IPS-15b (cell line): ENCODE data around the gene SCART1.
"Not testable (repeated sequence)": the region's sequence is repeated elsewhere in the genome, so short reads cannot be mapped to it uniquely, and the experiment has no call there.

ENCODE experiments used
- H3K27me3 ChIP-seq: one replicate; pipeline ENCODE4 v1.6.1; 2013; ENCODE audit warnings: low read length; ENCODE audit not compliant: control insufficient read depth, insufficient read depth
- H3K36me3 ChIP-seq: one replicate; pipeline ENCODE4 v1.6.1; 2013; ENCODE audit warnings: low read length; ENCODE audit not compliant: control insufficient read depth, insufficient read depth
- H3K4me1 ChIP-seq: one replicate; pipeline ENCODE4 v1.6.1; 2013; ENCODE audit warnings: mild to moderate bottlenecking, low read length; ENCODE audit not compliant: control insufficient read depth, insufficient read depth
- H3K4me3 ChIP-seq: one replicate; pipeline ENCODE4 v1.5.1; 2013; ENCODE audit warnings: low read depth, low read length
- H3K9ac ChIP-seq: one replicate; pipeline ENCODE4 v1.6.1; 2013; ENCODE audit warnings: low read depth, mild to moderate bottlenecking, low read length
- H3K9me3 ChIP-seq: one replicate; pipeline ENCODE4 v1.6.1; 2013; ENCODE audit warnings: mild to moderate bottlenecking, low read length; ENCODE audit not compliant: control insufficient read depth, insufficient read depth

The SCART1 gene

GRCh38 chr10:133460208-133460769, 6.5 kb downstream of the SCART1 start:
- Histone ChIP-seq H3K9ac (no peak overlapping the region), H3K9me3 (peaks cover 12% of the 10 kb centered on the region), H3K4me1 (no peaks in the 10 kb centered on the region), H3K4me3 (no peak overlapping the region), H3K36me3 (no peaks in the 10 kb centered on the region), H3K27me3 (no peaks in the 10 kb centered on the region)

DNA sequence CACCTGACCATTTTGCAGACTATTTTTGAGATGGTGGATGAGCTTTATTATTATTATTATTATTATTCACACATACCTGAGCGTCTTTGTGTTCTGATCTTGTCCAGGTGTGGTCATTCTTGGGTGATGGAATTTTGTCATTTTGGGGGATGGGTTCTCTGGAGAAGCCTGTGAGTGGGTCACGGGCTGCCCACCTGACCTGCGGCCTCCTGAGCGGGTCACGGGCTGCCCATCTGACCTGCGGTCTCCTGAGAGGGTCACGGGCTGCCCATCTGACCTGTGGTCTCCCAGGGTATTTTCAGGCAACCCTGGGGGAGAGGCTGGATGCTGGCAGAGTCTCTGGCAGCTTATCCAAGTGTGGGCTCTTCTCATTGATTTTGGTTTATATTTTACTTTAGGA, 7.3 kb downstream of the SCART1 start:
- Histone ChIP-seq H3K4me3 (no peak overlapping the region), H3K4me1 (no peaks in the 10 kb centered on the region), H3K9ac (no peak overlapping the region), H3K27me3 (no peaks in the 10 kb centered on the region), H3K9me3 (peaks cover 12% of the 10 kb centered on the region), H3K36me3 (no peaks in the 10 kb centered on the region)

GRCh38 chr10:133461841-133462240, 8.1 kb downstream of the SCART1 start:
- Histone ChIP-seq H3K27me3 (no peaks in the 10 kb centered on the region), H3K4me1 (no peaks in the 10 kb centered on the region), H3K9ac (no peak overlapping the region), H3K36me3 (no peaks in the 10 kb centered on the region), H3K9me3 (peaks cover 20% of the 10 kb centered on the region), H3K4me3 (no peak overlapping the region)

GRCh38 chr10:133462512-133463305, 9.0 kb downstream of the SCART1 start:
- H3K36me3 ChIP-seq: no peaks in the 10 kb centered on the region
- no peaks in the 10 kb centered on the region for H3K27me3 ChIP-seq
- no peak overlapping the region for H3K9ac ChIP-seq
- no peaks in the 10 kb centered on the region for H3K4me1 ChIP-seq
- H3K4me3 ChIP-seq: no peak overlapping the region
- H3K9me3 ChIP-seq: peaks cover 23% of the 10 kb centered on the region

DNA sequence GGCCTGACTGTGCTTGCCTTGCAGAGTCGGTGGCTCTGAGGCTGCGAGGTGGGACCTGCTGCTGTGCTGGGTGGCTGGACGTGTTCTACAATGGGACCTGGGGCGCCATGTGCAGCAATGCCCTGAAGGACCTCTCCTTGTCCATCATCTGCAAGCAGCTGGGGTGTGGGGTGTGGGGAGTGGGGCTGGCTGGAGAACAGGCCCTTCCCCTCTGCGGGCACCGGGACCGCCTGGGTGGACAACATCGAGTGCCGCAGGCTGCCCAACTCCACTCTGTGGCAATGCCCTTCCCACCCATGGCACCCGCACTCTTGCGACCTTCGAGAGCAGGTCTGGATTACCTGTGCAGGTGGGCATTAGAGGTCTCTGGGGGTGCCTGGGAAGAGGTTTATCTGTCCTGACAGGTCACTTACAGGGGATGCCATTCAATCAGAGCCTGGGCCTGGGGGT, 10.9 kb downstream of the SCART1 start:
- Histone ChIP-seq H3K36me3 (no peaks in the 10 kb centered on the region), H3K4me1 (no peaks in the 10 kb centered on the region), H3K9ac (no peak overlapping the region), H3K27me3 (no peaks in the 10 kb centered on the region), H3K4me3 (no peak overlapping the region), H3K9me3 (peaks cover 20% of the 10 kb centered on the region)

DNA sequence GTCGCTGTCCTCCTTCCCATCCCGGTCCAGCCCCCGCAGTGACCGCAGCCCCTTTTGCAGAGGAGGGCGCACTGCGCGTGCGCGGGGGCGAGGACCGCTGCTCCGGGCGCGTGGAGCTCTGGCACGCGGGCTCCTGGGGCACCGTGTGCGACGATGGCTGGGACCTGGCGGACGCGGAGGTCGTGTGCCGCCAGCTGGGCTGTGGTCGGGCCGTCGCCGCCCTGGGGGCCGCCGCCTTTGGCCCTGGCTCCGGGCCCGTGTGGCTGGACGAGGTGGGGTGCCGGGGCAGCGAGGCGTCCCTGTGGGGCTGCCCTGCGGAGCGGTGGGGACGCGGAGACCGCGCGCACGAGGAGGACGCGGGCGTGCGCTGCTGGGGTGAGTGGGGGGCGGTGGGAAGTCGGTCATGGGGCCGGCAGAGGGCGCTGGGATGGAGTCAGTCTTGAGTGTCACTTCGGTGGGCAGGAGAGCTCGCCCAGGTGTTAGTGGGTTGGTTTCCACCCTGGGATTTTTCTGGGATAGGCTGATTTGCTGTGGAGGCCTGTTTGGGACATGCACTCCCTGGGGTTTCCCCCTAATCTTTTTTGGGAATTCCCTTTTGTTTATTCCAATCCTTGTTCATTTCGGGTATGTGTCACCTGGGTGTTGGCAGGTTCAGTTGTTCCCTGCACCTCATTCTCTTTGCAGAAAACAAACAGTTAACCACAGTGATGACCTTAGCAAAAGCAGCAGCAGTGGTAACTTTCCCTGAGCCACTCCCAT, 11.6 kb downstream of the SCART1 start:
- H3K9me3 ChIP-seq: peaks cover 20% of the 10 kb centered on the region
- no peak overlapping the region for H3K4me3 ChIP-seq
- no peaks in the 10 kb centered on the region for H3K4me1 ChIP-seq
- H3K36me3 ChIP-seq: no peaks in the 10 kb centered on the region
- H3K27me3 ChIP-seq: no peaks in the 10 kb centered on the region
- no peak overlapping the region for H3K9ac ChIP-seq

- Histone ChIP-seq H3K4me3 (no peak overlapping the region), H3K36me3 (no peaks in the 10 kb centered on the region), H3K9ac (no peak overlapping the region), H3K9me3 (peaks cover 23% of the 10 kb centered on the region), H3K4me1 (no peaks in the 10 kb centered on the region), H3K27me3 (no peaks in the 10 kb centered on the region)
These were observed 12.3 kb downstream of the SCART1 start for GRCh38 chr10:133465950-133466474.

DNA sequence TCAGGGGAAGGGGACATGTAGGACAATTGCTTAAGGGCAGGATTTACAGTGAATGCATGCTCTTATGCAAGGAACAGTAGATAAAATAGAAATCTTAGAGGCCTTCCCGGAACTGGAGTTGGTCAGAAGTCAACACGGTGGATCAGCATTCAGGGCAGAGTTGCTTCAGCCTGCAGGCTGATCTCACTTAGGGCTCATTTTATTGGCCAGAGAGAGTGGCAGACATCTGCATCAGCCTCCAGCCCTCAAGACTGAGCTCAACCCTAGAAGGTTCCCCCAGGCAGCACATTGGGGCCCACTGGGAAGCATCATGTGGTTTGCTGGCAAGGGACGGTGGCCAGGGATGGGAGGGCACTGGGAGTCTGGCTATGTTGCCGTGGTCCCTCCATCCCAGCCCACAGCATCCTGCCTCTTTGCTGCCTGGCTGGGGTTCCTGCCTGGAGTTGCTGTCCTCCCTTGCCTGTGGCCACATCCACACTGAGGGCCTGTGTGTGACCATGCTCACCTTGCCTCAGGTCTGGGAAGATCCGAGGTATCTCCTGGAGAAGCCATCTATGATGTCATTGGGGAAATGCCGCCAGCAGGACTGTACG, 13.0 kb downstream of the SCART1 start:
- Histone ChIP-seq H3K4me1 (no peaks in the 10 kb centered on the region), H3K27me3 (no peaks in the 10 kb centered on the region), H3K9ac (no peak overlapping the region), H3K4me3 (no peak overlapping the region), H3K36me3 (no peaks in the 10 kb centered on the region), H3K9me3 (peaks cover 24% of the 10 kb centered on the region)

DNA sequence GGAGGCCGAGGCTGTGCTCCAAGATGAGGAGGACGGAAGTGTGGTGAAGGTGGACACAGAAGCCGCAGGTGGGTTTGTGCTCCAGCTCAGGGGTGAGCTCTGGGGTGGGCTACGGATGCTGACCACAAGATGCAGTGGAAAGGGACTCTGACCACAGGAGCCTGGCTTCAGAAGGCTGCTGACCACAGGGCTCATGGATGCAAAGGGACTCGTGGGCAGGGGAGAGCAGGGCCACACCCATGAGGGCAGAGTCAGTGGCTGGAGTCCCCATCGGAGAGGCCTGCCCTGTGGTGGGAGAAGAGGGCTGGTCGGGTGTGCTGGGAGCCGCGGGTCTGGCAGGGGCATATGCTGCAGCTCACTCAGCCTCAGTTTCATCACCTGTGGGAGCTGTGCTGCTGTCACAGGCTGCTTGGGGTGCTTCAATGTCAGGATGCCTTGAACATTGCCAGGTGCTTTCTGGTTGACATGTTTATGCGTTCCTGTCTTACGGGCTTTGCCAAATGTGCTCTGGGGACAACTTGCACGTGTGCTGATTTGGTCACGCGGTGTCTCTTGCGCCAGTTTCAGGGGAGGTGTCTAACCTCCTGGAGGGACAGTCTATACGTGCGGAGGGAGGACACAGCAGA, 13.7 kb downstream of the SCART1 start:
- Histone ChIP-seq H3K27me3 (no peaks in the 10 kb centered on the region), H3K9ac (no peak overlapping the region), H3K4me3 (no peak overlapping the region), H3K4me1 (no peaks in the 10 kb centered on the region), H3K9me3 (peaks cover 24% of the 10 kb centered on the region), H3K36me3 (no peaks in the 10 kb centered on the region)

- H3K4me3 ChIP-seq, H3K36me3 ChIP-seq, H3K9ac ChIP-seq, H3K4me1 ChIP-seq, H3K27me3 ChIP-seq: not testable (repeated sequence)
- peaks cover 31% of the 10 kb centered on the region for H3K9me3 ChIP-seq
These were observed 15.5 kb downstream of the SCART1 start for GRCh38 chr10:133469205-133469604.
